HG03575 (cell line): Measurements from ENCODE around the gene TBC1D17.

ENCODE experiments used
- ATAC-seq: cut with Tn5 transposase; IDR thresholded peaks from one replicate; pipeline ENCODE4 v1.9.1; 2021; ENCODE audit not compliant: unreplicated experiment, insufficient number of reproducible peaks, low FRiP score; ENCODE audit errors: extremely low read depth

The TBC1D17 gene

DNA sequence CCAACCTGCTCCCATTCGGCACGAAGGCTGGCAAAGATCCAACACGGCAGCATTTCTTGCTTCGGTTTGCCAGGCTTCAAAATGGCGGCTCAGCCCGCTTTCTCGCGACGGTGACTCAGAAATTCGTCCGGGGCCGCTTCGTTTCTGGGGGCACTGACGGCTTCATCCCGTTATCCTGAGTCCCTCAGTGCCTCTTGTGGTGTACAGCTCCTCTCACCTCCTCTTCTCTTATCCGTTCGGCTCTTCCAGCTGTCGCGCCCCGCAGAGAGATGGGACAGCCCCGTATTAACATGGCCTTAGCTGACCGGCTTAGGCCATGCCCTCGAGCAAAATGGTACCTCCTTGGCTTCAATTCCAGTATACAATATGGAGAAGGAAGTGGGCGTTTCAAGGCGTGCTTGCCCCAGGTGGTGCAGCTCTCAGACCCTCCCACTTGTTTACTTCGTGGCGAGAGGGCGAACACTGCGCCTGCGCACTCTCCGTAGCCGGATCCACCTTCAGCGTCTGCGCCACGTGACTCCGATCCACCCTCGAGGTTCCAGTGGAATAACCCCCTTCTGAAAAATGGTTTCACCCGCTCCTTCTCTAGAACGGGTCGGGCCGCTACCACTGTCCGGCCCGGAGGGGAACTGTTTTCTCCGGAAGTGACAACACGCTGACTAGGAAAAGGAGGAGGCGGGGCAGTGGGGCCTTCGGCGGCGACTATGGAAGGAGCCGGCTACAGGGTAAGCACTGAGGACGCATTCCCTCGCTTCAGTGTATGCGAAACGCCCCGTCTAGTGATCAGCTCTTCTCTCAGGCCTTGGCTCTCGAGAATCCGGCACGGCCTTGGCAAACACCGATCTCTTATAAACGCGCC, at the start of gene TBC1D17, which contains the start of gene AKT1S1:
TBC1D17 (plus strand) TSS at position 683 of the 859 bp plus-strand sequence; CDS start at position 705, 22 bp downstream.
AKT1S1 (minus strand) TSS at position 336 of the 859 bp plus-strand sequence. CDS start 4,060 bp downstream, outside the sequence.
- peak; percentile 58 for ATAC-seq

DNA sequence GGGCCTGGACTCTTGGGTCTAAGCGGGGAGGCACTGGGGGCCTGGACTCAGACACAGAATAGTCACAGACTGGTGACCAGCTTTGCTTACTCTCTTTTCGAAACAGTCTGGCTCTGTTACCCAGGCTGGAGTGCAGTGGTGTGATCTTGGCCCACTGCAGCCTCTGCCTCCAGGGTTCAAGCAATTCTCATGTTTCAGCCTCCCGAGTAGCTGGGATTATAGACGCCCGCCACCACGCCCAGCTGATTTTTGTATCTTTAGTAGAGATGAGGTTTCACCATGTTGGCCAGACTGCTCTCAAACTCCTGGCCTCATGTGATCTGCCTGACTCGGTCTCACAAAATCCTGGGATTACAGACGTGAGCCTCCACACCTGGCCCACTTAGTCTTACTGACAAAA, 48.3 kb upstream of the TBC1D17 start:
- ATAC-seq: no peak

- ATAC-seq: no peak
Measured at GRCh38 chr19:49829721-49830120, 47.8 kb upstream of the TBC1D17 start.

- ATAC-seq: no peak
Measured at GRCh38 chr19:49830766-49831165, 46.7 kb upstream of the TBC1D17 start.

DNA sequence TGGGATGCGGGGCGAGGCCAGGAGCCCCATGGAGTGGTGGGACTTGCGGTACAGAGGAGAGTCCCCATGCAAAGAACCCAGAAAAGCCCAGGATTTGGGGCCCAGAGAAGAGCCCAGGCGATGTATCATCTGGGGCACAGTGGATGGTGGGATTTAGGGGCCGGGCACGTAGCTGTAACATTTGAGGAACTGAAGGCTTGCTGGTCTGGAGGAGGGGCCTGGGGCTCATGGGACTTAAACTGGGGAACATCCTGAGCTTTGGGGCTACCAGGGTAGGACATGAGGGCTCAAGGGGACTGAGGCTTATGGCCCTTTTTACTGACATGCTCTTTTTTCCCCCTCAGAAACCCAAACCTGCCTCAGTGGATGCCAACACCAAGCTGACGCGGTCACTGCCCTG, 45.9 kb upstream of the TBC1D17 start:
- no peak for ATAC-seq

DNA sequence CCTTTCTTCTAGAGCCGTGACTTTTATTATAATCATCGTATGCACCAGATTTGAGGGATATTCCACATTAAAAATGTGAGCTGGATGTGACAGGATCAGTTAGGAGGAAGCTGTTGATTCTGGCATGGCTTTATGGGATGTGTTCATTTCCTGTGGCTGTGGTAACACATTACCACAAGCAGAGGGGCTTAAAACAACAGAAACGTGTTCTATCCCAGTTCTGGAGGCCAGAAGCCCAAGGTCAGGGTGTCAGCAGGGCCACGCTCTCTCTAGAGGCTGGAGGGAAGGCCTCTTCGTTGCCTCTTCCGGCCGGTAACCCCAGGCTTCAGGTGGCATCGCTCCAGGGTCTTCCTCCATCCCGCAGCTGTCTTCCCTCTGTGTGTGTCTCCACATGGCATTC, 44.9 kb upstream of the TBC1D17 start:
- ATAC-seq: no peak

DNA sequence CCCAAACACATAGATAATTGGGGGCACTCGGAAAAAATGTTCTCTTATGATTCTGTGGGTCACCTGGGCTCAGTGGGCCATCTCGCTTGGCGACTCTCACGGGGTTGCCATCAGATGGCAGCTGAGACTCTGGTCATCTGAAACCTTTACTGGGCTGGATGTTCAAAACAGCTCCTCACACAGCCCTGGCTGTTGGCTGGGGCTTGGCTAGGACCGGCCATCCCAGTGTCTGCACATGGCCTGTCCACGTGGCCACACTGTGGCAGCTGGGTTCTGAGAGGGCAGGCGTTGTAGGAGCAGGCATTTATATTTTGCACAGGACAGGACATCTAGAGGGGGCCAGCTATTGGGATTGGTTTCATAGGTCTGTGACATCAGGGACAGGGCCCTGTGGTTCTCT, 43.9 kb upstream of the TBC1D17 start:
- ATAC-seq: no peak

DNA sequence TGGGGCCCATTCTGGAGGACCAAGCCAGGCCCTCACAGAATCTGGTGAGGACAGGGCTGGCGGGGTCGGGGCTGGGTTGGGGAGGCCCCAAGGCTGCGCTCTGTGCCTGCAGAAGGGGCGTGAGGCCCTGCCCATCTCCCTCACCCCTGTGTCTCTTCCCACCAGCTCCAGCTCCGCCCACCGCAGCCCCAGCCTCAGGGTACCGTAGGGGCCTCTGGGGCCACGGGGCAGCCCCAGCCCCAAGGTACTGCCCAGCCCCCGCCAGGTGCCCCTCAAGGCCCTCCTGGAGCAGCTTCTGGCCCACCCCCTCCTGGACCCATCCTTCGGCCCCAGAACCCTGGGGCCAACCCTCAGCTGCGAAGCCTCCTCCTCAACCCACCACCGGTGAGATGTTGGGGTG, 41.9 kb upstream of the TBC1D17 start:
- ATAC-seq: no peak

DNA sequence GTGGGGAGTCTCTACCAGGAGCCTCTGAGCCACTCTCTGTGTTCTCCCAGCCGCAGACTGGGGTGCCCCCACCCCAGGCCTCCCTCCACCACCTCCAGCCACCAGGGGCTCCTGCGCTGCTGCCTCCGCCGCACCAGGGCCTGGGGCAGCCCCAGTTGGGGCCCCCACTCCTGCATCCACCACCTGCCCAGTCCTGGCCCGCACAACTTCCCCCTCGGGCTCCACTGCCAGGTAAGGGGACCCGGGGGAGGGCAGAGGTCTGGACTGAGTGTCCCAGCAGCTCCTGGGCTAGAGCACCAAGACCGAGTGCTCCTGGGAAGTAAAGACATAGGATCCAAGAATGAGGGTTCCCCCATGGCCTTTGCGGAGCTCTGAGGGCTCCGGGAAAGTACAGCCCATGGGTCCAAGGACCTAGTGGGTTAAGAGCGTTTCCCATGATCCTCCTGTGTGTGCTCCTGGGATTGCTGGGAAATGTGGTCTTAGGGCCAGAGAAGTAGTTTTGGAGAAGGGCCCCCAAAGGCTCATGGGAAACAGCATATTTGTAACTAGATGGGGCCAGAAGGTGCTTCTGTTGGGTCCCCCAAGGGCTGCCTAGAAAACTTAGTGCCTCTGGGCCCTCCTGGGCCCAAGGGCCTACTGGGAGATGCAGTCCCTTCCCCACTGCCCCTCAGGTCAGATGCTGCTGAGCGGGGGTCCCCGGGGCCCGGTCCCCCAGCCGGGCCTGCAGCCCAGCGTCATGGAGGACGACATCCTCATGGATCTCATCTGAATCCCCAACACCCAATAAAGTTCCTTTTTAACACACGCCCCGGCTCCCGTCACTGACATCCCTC, 41.1 kb upstream of the TBC1D17 start:
- no peak for ATAC-seq

DNA sequence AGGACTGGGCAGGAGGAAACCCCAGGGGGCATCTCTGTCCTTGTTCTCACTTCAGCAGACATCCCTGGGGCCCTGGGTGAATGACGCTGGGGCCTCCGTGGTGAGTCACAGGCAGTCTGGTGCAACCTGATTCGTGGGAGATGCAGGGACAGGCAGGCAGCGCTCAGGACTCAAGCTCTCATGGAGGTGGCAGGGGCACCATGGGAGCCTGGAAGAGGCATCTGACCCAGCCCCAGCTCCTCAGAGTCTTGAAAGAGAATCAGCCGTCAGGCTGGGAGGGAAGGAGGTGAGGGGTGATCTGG, 40.5 kb upstream of the TBC1D17 start:
- ATAC-seq: no peak

DNA sequence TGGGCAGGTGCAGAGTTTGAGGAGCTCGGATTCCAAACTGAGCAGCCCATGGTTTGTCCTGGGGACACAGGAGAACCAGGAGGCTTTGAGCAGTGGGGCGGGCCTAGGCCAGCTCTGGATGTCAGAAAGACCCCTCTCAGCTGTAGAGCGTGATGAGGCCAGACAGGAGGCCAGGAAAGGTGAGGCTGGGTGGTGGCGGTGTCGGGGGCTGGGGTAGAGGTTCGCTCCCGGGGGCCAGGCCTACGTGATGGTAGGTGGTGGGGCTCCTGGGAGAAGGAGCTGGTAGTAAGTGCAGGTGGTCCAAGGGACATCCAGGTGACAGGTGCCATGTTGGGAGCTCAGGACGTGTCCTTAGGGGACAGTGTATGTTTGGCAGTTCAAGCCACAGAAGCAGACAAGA, 40.1 kb upstream of the TBC1D17 start:
- no peak for ATAC-seq

DNA sequence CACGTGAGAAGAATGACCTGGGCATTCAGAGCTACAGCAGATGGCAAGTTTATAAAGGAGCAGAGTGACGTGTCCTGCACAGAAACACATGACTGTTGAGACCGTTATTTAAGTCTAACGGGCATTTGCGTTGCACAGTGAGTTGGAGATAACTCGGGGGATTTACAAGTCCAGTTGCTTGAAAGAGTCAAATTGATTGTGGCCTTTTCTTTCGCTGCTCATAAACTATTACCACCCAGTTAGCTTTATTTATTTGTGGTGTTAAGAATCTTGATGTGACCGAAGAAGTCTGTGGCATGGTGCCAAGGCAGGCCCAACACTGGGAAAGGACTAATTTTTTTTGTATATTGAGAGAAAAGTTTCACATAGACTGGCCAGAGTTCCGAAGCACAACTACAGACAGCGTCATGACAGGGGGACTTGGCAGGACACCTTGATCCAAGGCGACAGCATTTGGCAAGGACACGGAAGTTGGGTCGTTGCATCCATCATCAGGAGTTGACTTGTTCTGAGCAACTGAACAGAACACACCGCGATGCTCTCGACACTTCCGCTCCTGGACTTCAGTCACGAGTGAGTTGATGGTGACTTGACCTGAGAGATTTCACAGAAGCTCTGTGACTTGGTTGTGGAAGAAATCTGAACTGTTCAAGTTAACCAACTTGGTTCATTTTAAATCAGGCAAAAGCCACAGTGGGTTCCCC, 38.5 kb upstream of the TBC1D17 start:
- no peak for ATAC-seq

DNA sequence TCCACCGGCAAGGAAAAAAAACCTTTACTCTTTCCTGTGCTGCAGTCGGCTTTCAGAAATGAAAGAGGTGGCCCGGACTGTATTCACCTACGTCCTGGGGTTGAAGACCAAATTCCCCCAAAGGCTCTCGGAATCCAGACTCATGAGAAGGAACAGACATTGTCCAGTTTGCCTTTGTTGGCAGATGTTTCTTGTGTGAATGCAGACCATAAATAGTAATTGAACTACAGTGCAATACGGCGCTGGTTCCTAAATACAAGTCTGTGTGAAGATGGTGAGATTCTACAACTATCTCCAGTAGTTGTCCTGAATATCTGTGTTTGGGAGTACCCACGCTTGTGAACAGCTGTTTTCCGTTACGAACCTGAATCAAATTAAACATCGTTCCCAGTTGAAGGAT, 37.8 kb upstream of the TBC1D17 start:
- no peak for ATAC-seq

- no peak for ATAC-seq
Measured at GRCh38 chr19:49840321-49840720, 37.2 kb upstream of the TBC1D17 start.

DNA sequence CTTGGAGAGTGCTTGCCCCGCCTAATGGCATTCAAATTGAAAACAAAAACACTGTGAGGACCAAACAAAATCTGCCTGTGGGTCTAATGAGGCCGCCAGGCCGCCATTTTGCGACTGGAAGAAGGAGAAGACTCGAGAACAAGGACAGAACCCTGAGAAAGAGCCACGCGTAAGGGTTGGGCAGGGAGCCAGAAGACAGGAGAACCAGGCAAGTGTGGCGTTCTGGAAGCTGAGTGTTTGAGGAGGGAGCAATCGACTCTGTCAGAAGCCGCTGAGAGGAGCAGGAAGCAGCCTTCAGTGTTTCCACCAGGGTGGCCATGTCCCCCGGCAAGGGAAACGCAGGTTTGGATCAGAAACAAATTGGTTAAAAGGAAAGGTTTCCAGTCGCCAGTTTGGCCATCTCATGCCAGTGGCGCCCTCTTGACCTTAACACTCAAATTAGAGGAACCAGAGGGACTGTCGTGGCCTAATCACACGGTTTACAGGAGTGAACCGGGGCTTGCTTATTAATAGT, 36.7 kb upstream of the TBC1D17 start:
- ATAC-seq: no peak

DNA sequence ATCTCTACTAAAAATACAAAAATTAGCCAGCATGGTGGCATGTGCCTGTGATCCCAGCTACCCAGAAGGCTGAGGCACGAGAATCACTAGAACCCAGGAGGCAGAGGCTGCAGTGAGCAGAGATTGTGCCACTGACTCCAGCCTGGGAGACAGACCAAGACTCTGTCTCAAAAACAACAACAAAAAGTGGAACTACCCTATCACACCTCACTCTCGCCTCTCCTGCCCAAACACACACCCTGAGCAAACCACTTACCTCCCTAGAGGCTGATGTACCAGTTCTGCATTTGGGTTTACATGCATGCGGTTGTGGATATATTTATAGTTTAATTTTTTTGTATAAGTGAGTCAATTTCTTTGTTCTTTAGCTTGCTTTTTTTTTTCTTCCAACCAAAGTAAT, 34.2 kb upstream of the TBC1D17 start:
- no peak for ATAC-seq

DNA sequence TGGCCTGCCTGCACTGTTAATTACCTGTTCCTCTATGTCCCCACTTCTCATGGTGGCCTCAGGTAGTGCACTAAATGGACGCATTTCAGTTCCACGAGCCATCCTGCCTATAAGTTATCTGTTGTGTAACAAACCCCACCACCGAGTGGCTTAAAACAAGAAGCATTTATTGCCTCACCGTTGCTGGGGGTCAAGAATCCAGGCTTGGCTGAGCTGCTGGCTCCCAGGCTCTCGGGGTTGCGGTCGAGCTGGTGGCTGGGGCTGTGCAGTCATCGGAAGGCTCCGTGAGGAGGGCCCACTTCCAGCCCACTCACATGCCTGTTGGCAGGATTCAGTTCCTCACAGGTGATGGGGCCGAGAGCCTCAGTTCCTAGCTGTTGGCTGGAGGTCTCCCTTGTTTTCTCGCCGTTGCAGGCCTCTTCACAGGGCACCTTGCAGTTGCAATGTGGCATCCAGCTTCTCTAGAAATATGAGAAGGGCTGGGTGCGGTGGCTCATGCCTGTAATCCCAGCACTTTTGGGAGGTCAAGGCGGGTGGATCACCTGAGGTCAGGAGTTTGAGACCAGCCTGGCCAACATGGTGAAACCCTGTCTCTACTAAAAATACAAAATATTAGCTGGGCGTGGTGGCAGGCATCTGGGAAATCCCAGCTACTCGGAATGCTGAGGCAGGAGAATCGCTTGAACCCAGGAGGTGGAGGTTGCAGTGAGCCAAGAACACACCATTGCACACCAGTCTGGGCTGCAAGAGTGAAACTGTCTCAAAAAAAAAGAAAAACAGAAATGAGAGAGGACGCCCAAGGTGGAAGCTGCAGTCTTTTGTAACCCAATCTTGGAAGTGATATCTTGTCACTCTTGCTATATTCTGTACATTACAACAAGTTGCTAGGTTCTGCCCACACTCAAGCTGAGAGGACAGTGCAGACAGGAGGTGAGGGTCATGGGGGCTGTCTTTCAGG, 33.1 kb upstream of the TBC1D17 start:
- no peak for ATAC-seq

DNA sequence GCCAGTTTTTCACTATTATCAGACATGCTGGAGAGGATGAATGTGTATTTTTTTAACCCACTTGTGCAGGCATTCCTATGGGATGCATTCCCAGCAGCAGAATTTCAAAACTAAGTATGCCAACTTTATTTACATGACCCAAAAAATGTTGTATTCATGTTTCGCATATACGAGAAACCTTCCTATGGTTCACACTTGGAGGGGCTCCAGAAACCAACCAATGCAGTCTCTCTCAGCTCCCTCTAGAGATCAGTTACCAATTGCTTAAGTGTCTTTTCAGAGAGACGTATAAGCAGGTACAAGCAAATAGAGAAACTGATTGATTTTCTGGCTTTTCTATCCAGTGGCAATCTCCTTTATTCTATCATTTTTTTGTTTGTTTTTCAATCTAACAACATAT, 32.1 kb upstream of the TBC1D17 start:
- no peak for ATAC-seq
